ENCODE measurements around the gene MRPL24.

The MRPL24 gene

GRCh38 chr1:156746728-156747631 is 6.1 kb upstream of the MRPL24 start (continued):
- TF ChIP-seq ZNF488 (tag by site-specific recombination; IDR thresholded peaks at IDR 0.05) = no peak
- TF ChIP-seq ZNF416 (tag by site-specific recombination; IDR thresholded peaks at IDR 0.05) = no peak
- TF ChIP-seq ZNF10 (tag by site-specific recombination; IDR thresholded peaks at IDR 0.05) = no peak
- TF ChIP-seq ZNF121 (tag by site-specific recombination; IDR thresholded peaks at IDR 0.05) = peak; percentile 90
- TF ChIP-seq SCRT2 (tag by site-specific recombination; IDR thresholded peaks at IDR 0.05) = no peak
- no peak for TF ChIP-seq ZNF114 (tag by site-specific recombination; IDR thresholded peaks at IDR 0.05)
- TF ChIP-seq ZNF777 (tag by site-specific recombination; IDR thresholded peaks at IDR 0.05; ENCODE audit: borderline replicate concordance) = no peak
- TF ChIP-seq REST (tag by site-specific recombination; IDR thresholded peaks at IDR 0.05) = no peak; the same call in 1 of the 2 replicates
- no peak for TF ChIP-seq ZBTB7A (tag by site-specific recombination; IDR thresholded peaks at IDR 0.05; ENCODE audit: low read depth)
- TF ChIP-seq ZFP37 (tag by site-specific recombination; IDR thresholded peaks at IDR 0.05) = no peak
- TF ChIP-seq ZNF692 (tag by site-specific recombination; IDR thresholded peaks at IDR 0.05) = peak; percentile 70
- peak; percentile 98 for TF ChIP-seq ZSCAN30 (tag by site-specific recombination; IDR thresholded peaks at IDR 0.05)
- no peak for TF ChIP-seq AEBP2 (tag by site-specific recombination; IDR thresholded peaks at IDR 0.05; ENCODE audit: borderline replicate concordance)
- TF ChIP-seq ZBTB10 (tag by site-specific recombination; IDR thresholded peaks at IDR 0.05) = peak; percentile 74; the same call in 1 of the 2 replicates
- no peak for TF ChIP-seq ZNF473 (tag by site-specific recombination; IDR thresholded peaks at IDR 0.05)
- TF ChIP-seq SALL2 (tag by site-specific recombination; IDR thresholded peaks at IDR 0.05; ENCODE audit: borderline replicate concordance) = no peak
- TF ChIP-seq ZNF202 (tag by site-specific recombination; IDR thresholded peaks at IDR 0.05; ENCODE audit: borderline replicate concordance) = no peak
- TF ChIP-seq ZNF362 (tag by site-specific recombination; IDR thresholded peaks at IDR 0.05) = no peak
- TF ChIP-seq TRIM28 (IDR thresholded peaks at IDR 0.05; ENCODE audit: borderline replicate concordance, low read length) = 0 out of 2 replicates have a peak, but pooled peaks have one; percentile 65
- TF ChIP-seq CTCF (tag by site-specific recombination; IDR thresholded peaks at IDR 0.05) = peak; percentile 66
- TF ChIP-seq HOXD13 (CRISPR knock-in tag; IDR thresholded peaks at IDR 0.05; ENCODE audit: borderline replicate concordance) = no peak
- TF ChIP-seq SP3 (tag by site-specific recombination; IDR thresholded peaks at IDR 0.05) = peak; percentile 78
- no peak for TF ChIP-seq ZNF501 (tag by site-specific recombination; IDR thresholded peaks at IDR 0.05)
- TF ChIP-seq SP7 (tag by site-specific recombination; IDR thresholded peaks at IDR 0.05) = peak; percentile 76
- no peak for TF ChIP-seq TCF7L2 (IDR thresholded peaks at IDR 0.05; ENCODE audit: borderline replicate concordance, low read depth, low read length)
- TF ChIP-seq ZNF670 (tag by site-specific recombination; IDR thresholded peaks at IDR 0.05; ENCODE audit: low read depth) = no peak

Data from HEK293 (cell line).